NCI-H128 (cell line): ENCODE results near the gene NNAT.

Source experiments
- DNase-seq: peaks from one replicate; lab custom pipeline; 2025; ENCODE audit not compliant: unreplicated experiment; lab: John Stamatoyannopoulos, UW

The NNAT gene

GRCh38 chr20:37523911-37524700 lies 3.1 kb downstream of the NNAT start:
- peak; percentile 49 for DNase-seq

- DNase-seq, result no peak
Observed at GRCh38 chr20:37524859-37525708, 4.0 kb downstream of the NNAT start.

GRCh38 chr20:37525810-37526209 lies 4.8 kb downstream of the NNAT start:
- DNase-seq, result no peak

GRCh38 chr20:37526238-37526838 lies 5.3 kb downstream of the NNAT start:
- DNase-seq, result no peak

GRCh38 chr20:37526839-37527637 lies 6.0 kb downstream of the NNAT start:
- DNase-seq, result no peak

GRCh38 chr20:37527638-37528445 lies 6.8 kb downstream of the NNAT start, which contains the start of gene BLCAP:
Gene BLCAP (minus strand): TSS chr20:37527876. CDS start chr20:37519174, 8,702 bp downstream.
- peak; percentile 96 for DNase-seq

GRCh38 chr20:37528446-37529213 lies 7.6 kb downstream of the NNAT start:
- no peak for DNase-seq

- DNase-seq, result no peak
Observed at GRCh38 chr20:37529214-37529967, 8.3 kb downstream of the NNAT start.

GRCh38 chr20:37529968-37530600 lies 9.0 kb downstream of the NNAT start:
- no peak for DNase-seq

GRCh38 chr20:37530696-37531095 lies 9.6 kb downstream of the NNAT start:
- DNase-seq, result no peak

GRCh38 chr20:37531856-37532255 lies 10.8 kb downstream of the NNAT start:
- DNase-seq, result no peak

GRCh38 chr20:37533154-37533715 lies 12.2 kb downstream of the NNAT start:
- no peak for DNase-seq

GRCh38 chr20:37534401-37535157 lies 13.5 kb downstream of the NNAT start:
- peak; percentile 80 for DNase-seq

GRCh38 chr20:37535443-37536132 lies 14.5 kb downstream of the NNAT start:
- DNase-seq, result no peak

GRCh38 chr20:37537505-37537904 lies 16.5 kb downstream of the NNAT start:
- no peak for DNase-seq

GRCh38 chr20:37538003-37538402 lies 17.0 kb downstream of the NNAT start:
- DNase-seq, result no peak
